GM18519 (cell line): ENCODE measurements around the gene PEX1.
"Not testable (repeated sequence)": the region's sequence is repeated elsewhere in the genome, so short reads cannot be mapped to it uniquely, and the experiment has no call there.

Source experiments
- ATAC-seq: cut with Tn5 transposase; IDR thresholded peaks from one replicate; pipeline ENCODE4 v1.9.1; 2021; ENCODE audit warnings: mild to moderate bottlenecking, moderate library complexity; ENCODE audit not compliant: unreplicated experiment, low FRiP score

Gene PEX1

DNA sequence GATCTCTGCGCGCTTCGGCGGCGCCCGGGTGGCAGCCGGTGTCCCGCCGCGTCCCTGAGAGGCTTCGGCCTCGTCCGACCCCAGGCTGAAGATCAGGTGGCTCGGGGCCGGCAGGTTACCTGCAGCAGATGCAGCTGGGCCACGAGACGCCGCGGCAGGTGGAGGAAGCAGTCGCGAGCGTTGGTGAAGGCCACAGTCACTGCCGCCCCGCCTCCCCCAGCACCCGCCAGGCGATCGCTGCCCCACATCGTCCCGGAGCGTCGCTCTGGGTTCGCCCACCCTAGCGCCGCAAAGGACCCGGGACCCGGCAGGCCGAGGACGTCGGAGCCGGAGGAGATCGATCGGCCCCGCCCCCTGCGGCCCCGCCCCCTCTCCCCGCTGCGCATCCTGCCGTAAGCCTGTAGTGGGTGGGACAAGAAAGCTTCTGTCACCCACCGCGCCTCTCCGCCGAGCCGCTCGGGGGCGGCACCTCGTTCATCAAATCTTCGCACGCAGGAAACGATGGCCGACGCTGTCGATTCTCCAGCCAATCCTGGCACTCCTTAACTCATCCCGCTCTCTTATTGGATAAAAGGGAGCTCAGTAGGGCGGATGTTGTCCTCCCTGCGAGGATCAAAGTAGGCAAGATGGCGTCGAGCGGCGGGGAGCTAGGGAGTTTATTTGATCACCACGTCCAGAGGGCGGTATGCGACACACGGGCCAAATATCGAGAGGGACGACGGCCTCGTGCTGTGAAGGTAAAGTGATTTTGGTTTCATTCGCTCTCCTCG is at the start of gene PEX1, which contains the start of gene RBM48:
PEX1 (minus strand) TSS at position 333 of the 770 bp plus-strand sequence; CDS start at position 248, 85 bp downstream.
RBM48 (plus strand) TSS at position 608 of the 770 bp plus-strand sequence; CDS start at position 627, 19 bp downstream.
- ATAC-seq: peak; percentile 95

DNA sequence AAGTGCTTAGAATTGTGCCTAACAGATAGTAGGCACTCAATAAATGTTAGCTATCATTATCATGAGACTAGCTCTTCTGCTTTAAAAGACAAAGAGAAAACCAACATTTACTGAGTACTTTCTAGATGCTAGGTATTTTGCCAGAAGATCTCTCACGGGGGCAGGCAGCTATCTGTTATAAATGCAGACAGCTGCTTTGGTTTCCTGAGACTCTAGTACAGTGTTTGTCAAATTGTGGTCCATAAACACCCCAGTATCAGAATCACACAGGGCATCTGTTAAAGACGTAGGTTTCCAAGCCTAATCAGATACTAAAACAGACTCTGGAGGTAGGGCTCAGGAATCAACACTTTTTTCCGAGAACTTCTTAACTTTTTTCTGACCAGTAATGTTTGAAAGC is 48.0 kb upstream of the PEX1 start:
- ATAC-seq: no peak

- ATAC-seq: no peak
Observed at GRCh38 chr7:92569137-92569536, 40.8 kb upstream of the PEX1 start.

- ATAC-seq: no peak
Observed at GRCh38 chr7:92567460-92567859, 39.1 kb upstream of the PEX1 start.

GRCh38 chr7:92563345-92563744 is 35.0 kb upstream of the PEX1 start:
- no peak for ATAC-seq

- ATAC-seq: no peak
Observed at GRCh38 chr7:92560602-92561001, 32.3 kb upstream of the PEX1 start.

GRCh38 chr7:92557808-92558362 is 29.6 kb upstream of the PEX1 start:
- no peak for ATAC-seq

DNA sequence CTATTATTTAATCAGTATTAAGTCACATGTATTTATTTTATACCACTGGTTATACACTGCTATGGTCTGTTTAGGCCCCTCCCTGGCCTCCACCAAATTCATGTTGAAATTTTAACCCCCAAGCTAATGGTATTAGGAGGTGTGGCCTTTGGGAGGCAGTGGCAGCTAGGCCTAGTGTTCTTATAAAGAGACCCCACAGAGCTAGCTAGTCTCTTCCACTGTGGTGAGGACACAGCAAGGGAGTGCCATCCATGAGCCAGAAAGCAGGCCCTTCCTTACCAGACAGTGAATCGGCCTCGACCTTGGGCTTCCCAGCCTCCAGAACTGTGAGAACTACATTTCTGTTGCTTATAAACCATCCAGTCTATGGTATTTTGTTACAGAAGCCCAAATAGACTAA is 28.9 kb upstream of the PEX1 start:
- no peak for ATAC-seq

GRCh38 chr7:92550194-92550593 is 21.9 kb upstream of the PEX1 start:
- no peak for ATAC-seq

- ATAC-seq: no peak
Observed at GRCh38 chr7:92547579-92547978, 19.3 kb upstream of the PEX1 start.

DNA sequence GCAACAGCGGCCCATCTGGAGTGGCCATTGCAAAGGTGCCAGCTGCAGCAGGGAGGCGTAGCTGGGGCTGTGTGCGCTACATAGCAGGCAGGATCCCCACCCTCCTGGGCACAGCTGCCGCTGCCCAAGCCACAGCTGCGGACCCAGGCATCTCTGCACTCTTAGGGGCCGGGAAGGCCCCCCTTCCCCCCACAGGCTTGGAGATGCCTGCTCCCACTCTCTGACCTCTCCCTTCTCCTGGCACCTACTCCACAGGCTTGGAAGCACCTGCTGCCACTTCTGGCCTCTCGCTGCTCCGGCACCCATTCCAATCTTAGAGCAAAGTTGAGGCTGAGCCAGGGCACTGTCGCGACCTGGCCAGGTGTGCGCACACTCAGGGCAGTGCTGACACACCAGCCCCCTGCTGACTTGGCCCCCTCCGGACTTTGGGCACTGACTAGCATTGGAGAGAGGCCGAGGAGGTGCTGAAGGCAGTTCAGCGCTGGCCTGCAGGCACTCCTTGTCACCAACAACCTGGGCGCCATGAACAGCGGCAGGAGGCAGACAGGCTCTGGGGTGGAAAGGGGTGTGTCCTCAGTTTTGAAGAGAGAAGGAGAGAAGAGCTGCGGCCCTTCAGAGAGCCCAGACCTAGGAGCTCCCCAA is 18.7 kb upstream of the PEX1 start:
- no peak for ATAC-seq

DNA sequence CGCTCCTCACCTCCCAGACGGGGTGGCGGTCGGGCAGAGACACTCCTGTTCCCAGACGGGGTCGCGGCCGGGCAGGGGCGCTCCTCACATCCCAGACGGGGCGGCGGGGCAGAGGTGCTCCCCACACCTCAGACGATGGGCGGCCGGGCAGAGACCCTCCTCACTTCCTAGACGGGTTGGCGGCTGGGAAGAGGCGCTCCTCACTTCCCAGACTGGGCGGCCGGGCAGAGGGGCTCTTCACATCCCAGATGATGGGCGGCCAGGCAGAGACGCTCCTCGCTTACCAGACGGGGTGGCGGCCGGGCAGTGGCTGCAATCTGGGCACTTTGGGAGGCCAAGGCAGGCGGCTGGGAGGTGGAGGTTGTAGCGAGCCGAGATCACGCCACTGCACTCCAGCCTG is 16.8 kb upstream of the PEX1 start:
- not testable (repeated sequence) for ATAC-seq

GRCh38 chr7:92543542-92543941 is 15.2 kb upstream of the PEX1 start:
- not testable (repeated sequence) for ATAC-seq

- no peak for ATAC-seq
Observed at GRCh38 chr7:92534572-92534971, 6.3 kb upstream of the PEX1 start.

GRCh38 chr7:92528958-92529264 is 591 bp upstream of the PEX1 start:
- ATAC-seq: no peak

- peak; percentile 39 for ATAC-seq
Observed at GRCh38 chr7:92527300-92528187, 776 bp downstream of the PEX1 start.

GRCh38 chr7:92523110-92523509 is 5.2 kb downstream of the PEX1 start:
- no peak for ATAC-seq

- ATAC-seq: no peak
Observed at GRCh38 chr7:92520024-92520423, 8.3 kb downstream of the PEX1 start.

DNA sequence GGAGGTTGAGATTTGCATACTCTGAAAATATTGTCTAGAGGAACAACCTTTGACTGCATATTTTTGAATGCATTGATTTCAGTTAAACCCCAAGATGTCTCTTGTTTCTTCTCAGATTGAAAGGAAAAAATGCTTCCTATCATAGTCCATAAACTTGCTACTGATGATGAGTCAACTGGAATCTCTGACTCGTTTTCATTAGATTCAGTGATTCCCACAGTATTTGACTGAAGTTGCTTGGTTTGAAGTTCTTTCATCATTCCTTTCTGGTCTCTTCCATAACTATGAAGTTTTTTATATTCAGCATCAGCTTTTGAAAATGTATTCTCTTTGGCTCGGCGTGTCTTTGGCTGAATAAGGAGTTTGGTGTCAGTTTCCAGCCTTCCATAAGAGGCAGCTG is 10.7 kb downstream of the PEX1 start:
- ATAC-seq: no peak

- no peak for ATAC-seq
Observed at GRCh38 chr7:92513167-92513902, 15.0 kb downstream of the PEX1 start.
